ENCODE measurements around the gene NADK. TPM values are rescaled to one million over a fixed set of nuclear protein-coding genes. Genes with fewer than 3 reads are reported as not detected.
"Not testable (repeated sequence)": the region's sequence is repeated elsewhere in the genome, so short reads cannot be mapped to it uniquely, and the experiment has no call there.

Gene NADK
- total RNA-seq, 1 experiment from 2014 or later = 93.4 TPM

GRCh38 chr1:1749941-1750340 lies 28.3 kb downstream of the NADK start:
- H3K36me3 ChIP-seq (ENCODE audit: control insufficient read depth in 1 of 2, insufficient read depth in 2 of 2, low read length in 2 of 2) = peaks cover 0 to 11% of the 10 kb centered on the region in 2 experiments; a peak in 2 of 4 replicates
- DNase-seq (ENCODE audit: low read depth, low spot score); POLR2A ChIA-PET; H3K79me2 ChIP-seq (ENCODE audit: insufficient read depth, low read length); H3K4me2 ChIP-seq (ENCODE audit: low read length); H3K4me3 ChIP-seq (replicated peaks in 1 of 2; ENCODE audit: low read depth in 1 of 2, low read length in 2 of 2); H3K27ac ChIP-seq (ENCODE audit: low read depth, low read length); H3K9ac ChIP-seq (ENCODE audit: low read length); H3K9me3 ChIP-seq (ENCODE audit: control insufficient read depth in 1 of 2, insufficient read depth in 1 of 2, low read depth in 1 of 2, low read length in 2 of 2); H3K4me1 ChIP-seq (ENCODE audit: control insufficient read depth in 1 of 2, insufficient read depth in 2 of 2, low read length in 2 of 2); H3K27me3 ChIP-seq (ENCODE audit: insufficient read depth, low read length); intact Hi-C loops (cut with micrococcal nuclease); H3K9me2 ChIP-seq (ENCODE audit: insufficient read depth); ATAC-seq; H4K20me1 ChIP-seq (ENCODE audit: insufficient read depth); BruUV-seq (replicated peaks); CTCF ChIA-PET; H2AFZ ChIP-seq (ENCODE audit: low read depth, low read length, poor library complexity, severe bottlenecking): not testable (repeated sequence)
- RAD21 ChIA-PET (ENCODE audit: low non-redundant PET in 1 of 2, low total read pairs in 2 of 2, uncharacterized antibody in 2 of 2, unreplicated experiment in 2 of 2) = interaction anchor here in 1 of 2 experiments (0.6 kb wide), 1 partner anchor 159 kb away, joined by 3 read pairs; no protein-coding TSS in a partner anchor

- Histone ChIP-seq H3K27ac (ENCODE audit: low read depth, low read length) (no peak overlapping the region), H3K4me2 (ENCODE audit: low read length) (no peak overlapping the region), H3K9me2 (ENCODE audit: insufficient read depth) (no peaks in the 10 kb centered on the region), H4K20me1 (ENCODE audit: insufficient read depth) (no peaks in the 10 kb centered on the region), H3K9me3 (ENCODE audit: control insufficient read depth in 1 of 2, insufficient read depth in 1 of 2, low read depth in 1 of 2, low read length in 2 of 2) (no peaks in the 10 kb centered on the region), H3K9ac (ENCODE audit: low read length) (no peak overlapping the region), H3K36me3 (ENCODE audit: control insufficient read depth in 1 of 2, insufficient read depth in 2 of 2, low read length in 2 of 2) (peaks cover 0 to 6% of the 10 kb centered on the region in 2 experiments; a peak in 2 of 4 replicates), H3K27me3 (ENCODE audit: insufficient read depth, low read length) (no peaks in the 10 kb centered on the region), H3K4me3 (replicated peaks in 1 of 2; ENCODE audit: low read depth in 1 of 2, low read length in 2 of 2) (no peak overlapping the region), H3K79me2 (ENCODE audit: insufficient read depth, low read length) (no peaks in the 10 kb centered on the region), H3K4me1 (ENCODE audit: control insufficient read depth in 1 of 2, insufficient read depth in 2 of 2, low read length in 2 of 2) (no peaks in the 10 kb centered on the region), H2AFZ (ENCODE audit: low read depth, low read length, poor library complexity, severe bottlenecking) (no peak overlapping the region)
- no TSS peak for BruUV-seq (replicated peaks)
- intact Hi-C loops (cut with micrococcal nuclease) = no loop called here
- ChIA-PET POLR2A (no interaction called here), RAD21 (ENCODE audit: low non-redundant PET in 1 of 2, low total read pairs in 2 of 2, uncharacterized antibody in 2 of 2, unreplicated experiment in 2 of 2) (no interaction called here), CTCF (no interaction called here)
- TF ChIP-seq FOSL1 (IDR thresholded peaks at IDR 0.05; ENCODE audit: low read depth) (no peak), SIN3A (IDR thresholded peaks at IDR 0.05; ENCODE audit: low read depth) (no peak), REST (IDR thresholded peaks at IDR 0.05; ENCODE audit: low read depth) (no peak), MAX (IDR thresholded peaks at IDR 0.05) (no peak), SP1 (IDR thresholded peaks at IDR 0.05; ENCODE audit: low read depth) (no peak), JUND (IDR thresholded peaks at IDR 0.05) (no peak), CBX3 (IDR thresholded peaks at IDR 0.05; ENCODE audit: low read depth) (no peak), ZNF274 (IDR thresholded peaks at IDR 0.05; ENCODE audit: low read depth, low read length) (no peak), POLR2AphosphoS5 (IDR thresholded peaks at IDR 0.05; ENCODE audit: low read depth, low read length) (no peak), YY1 (IDR thresholded peaks at IDR 0.05; ENCODE audit: extremely low read depth, insufficient replicate concordance, low read depth, low read length) (no peak), ELF1 (IDR thresholded peaks at IDR 0.05; ENCODE audit: borderline replicate concordance, low read depth) (no peak), CTCF (IDR thresholded peaks at IDR 0.05 in 2 of 3, conservative IDR thresholded peaks at IDR 0.05 in 1 of 3; ENCODE audit: borderline replicate concordance in 1 of 3, insufficient read depth in 1 of 3, low read depth in 2 of 3, low read length in 2 of 3) (no peak)
- TF ChIP-seq, protein P1, sequence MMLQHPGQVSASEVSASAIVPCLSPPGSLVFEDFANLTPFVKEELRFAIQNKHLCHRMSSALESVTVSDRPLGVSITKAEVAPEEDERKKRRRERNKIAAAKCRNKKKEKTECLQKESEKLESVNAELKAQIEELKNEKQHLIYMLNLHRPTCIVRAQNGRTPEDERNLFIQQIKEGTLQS (IDR thresholded peaks at IDR 0.05) = no peak
- ATAC-seq (no peak), DNase-seq (ENCODE audit: low read depth, low spot score) (no peak)
Measured at GRCh38 chr1:1748686-1749321, 29.5 kb downstream of the NADK start.
